GM12873 (cell line): ENCODE results near the gene SPTLC1.

Source experiments
- CTCF ChIP-seq: IDR thresholded peaks from 2 replicates; pipeline ENCODE4 v1.5.1; 2012; ENCODE audit warnings: low read depth, mild to moderate bottlenecking, moderate library complexity, low read length, control low read depth; ENCODE audit not compliant: insufficient read depth; ENCODE audit errors: missing control alignments

SPTLC1 gene

GRCh38 chr9:92026206-92027002 lies 88.8 kb downstream of the SPTLC1 start:
- TF ChIP-seq CTCF = no peak

DNA sequence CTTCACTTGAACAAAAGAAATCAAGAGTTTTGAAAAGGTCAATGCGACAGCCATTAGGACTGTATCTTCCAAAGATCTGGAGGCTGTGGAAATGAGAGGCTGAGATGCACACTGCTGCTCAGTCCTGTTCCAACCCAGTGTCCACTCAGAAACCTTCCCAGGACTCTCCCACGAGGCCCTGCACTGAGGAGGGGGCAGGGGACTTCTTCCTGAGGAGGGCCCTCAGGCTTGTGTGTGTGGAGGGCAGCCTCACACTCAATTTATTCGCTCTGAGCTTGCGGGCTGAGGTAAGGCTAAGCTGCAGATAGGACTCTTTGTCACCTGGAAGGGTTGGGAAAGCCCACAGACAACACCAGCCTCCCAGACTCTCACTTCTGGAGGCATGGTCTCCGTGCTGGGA lies 95.6 kb downstream of the SPTLC1 start:
- TF ChIP-seq CTCF = no peak

DNA sequence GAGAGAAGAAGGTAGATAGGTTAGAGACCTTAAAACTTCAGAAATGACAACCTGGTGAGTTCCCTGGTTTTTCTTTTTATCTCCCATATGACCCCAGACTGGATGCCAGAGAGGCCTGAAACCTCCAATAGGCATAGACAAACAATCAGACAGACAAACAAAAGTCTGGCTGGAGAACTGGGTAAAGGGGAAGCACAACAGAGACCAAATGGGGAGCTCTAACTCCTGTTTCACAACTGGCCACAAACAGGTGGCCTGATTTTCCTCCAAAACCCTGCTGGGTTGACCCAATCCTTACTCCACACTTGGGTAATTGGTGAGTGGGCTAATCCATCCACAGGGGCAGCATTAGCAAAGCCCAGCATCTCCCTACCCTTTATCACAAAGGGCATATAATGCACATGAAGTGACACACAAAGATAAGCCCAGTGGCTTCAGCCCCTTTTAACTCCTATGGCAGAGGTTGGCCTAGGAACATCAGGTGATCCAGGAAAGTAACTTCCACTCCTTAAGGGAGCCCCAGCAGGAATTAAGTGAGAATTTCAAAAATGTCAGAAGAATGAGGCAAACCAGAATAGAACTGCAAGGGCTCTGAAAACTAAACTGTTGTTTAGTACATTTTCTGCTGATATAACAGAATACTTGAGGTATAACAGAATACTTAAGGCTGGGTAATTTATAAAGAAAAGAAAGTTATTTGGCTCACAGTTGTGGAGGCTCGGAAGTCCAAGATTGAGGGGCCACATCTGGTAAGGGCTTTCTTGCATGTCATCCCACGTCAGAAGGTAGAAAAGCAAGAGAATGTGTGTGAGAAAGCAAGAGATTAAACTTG lies 104.3 kb downstream of the SPTLC1 start:
- TF ChIP-seq CTCF = no peak

GRCh38 chr9:92008041-92008440 lies 107.2 kb downstream of the SPTLC1 start:
- no peak for TF ChIP-seq CTCF

DNA sequence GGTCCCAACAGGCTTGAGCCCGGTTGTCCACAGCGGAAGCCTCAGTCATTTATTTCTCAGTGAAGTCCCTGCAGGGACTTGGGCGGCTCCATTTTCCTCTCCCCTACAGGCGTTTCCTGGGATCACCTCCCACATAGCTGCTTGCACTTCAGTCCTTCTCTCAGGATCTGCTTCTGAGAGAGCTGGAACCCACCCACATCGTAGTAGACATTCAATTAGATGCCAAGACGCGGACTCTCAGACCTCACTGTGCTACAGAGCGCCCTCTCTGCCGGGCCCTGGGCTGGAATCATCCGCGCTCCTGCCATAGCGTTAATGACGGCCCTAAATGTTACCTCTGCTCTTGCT lies 111.2 kb downstream of the SPTLC1 start:
- no peak for TF ChIP-seq CTCF

DNA sequence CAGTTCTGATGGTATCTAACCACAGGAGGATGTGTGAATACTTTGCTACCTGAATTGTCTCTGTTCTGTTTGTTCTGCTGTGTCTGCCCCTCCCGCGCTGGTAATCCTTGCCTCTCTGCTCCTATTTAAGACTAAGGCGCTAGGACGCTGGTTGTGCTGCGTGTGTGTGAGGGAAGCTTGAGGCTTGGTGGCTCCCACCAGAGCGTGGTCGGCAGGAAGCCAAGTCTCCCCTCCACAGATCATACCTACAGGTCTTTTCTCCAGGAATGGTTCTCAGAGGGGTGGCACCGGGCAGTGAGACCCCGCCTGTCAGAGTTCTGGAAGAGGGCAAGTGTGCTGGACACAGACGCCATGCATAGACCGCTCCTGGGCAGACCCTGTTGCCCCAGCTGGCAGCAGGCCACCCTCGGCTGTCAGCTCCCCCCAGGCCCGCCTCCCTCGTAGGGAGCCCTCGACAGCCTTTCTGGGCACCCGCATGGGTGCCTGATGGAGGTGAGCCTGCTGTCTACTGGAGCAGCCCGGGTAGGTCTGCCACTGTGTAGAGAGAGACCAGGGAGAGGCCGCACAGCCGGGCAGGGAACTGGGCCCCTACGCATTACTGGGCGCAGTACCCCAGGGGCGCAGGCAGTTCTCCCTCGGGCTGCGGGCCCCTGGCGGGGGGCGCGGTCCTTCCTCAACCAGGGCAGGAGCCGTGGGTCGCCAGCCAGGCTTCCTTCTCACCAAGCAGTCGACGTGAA lies 111.7 kb downstream of the SPTLC1 start:
- no peak for TF ChIP-seq CTCF

DNA sequence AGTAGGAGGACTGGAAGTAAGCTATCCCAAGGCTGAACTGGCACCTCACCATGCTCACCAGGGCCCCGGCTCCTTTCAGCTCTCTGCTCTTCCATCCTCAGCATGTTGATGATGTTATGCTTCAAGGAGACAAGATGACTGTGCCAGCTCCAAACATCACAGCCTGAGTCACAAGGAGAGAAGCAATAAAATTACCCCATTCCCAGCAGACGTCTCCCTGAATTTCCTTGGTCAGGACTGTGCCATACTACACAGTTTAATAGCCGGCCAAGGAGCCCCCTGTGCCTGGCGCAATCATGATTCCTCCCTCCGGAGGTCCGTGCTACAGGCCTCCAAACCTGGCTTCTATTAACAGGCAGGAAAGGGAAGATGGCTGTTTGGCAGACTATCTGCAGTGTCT lies 114.0 kb downstream of the SPTLC1 start:
- TF ChIP-seq CTCF = no peak
